Right forelimb (tissue), 1 donor: ENCODE results near the gene BOLA1.
A peak's percentile ranks its signal among the peaks of the same experiment; 100 is the strongest.
"Not testable (repeated sequence)": the region's sequence is repeated elsewhere in the genome, so short reads cannot be mapped to it uniquely, and the experiment has no call there.

Experiments
- DNase-seq: peaks from one replicate; pipeline ENCODE4 v3.0.0-alpha.2; 2018

Gene BOLA1

DNA sequence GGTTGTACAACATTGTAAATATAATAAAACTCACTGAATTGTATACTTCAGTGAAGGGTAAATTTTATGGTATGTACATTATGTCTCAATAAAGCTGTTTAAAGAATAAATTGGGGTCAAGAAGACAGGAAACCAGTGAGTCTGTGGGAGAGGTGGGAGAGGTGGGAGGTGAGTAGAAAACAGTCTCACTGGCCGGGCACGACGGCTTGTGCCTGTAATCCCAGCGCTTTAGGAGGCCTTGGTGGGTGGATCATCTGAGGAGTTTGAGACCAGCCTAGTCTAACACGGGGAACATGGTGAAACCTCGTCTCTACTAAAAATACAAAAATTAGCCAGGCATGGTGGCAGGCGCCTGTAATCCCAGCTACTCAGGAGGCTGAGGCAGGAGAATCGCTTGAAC lies 33.1 kb downstream of the BOLA1 start:
- no peak for DNase-seq

DNA sequence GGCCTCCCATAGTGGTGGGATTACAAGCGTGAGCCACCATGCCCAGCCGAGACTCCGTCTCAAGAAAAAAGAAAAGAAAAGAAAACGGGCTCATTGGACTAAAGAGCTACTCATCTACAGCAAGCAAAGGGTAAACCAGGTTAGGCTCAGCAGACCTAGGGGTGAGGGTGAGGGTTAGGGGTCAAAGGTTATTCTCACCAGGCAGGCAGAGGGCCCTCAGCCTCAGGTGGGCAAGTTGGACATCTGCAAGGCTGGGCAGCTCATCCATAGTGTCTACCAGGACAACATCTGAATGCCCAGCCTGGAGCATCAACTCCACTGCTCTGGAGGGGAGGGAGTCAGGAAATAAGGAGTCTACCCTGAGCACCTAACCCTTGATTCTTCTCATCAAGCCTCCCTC lies 33.8 kb downstream of the BOLA1 start:
- DNase-seq, result no peak

DNA sequence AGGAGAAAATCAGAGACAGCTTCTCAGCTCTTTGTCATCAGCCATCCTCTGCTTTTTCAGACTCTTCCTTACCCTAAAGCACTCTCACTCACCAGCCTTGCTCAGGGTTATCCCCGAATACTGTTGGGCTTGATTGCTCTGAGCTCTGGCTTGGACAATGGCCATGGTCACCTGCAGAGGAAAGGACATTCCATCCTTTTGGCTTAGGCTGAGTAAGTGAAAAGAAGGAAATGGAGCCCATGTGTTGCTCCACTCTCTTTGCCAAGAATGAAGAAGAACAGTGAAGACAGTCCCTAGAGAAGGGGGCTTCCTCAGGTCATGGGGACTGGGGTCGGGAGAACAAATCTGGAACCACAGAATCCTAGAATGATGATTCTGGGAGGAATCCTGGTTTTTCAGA lies 35.0 kb downstream of the BOLA1 start:
- DNase-seq, result no peak

DNA sequence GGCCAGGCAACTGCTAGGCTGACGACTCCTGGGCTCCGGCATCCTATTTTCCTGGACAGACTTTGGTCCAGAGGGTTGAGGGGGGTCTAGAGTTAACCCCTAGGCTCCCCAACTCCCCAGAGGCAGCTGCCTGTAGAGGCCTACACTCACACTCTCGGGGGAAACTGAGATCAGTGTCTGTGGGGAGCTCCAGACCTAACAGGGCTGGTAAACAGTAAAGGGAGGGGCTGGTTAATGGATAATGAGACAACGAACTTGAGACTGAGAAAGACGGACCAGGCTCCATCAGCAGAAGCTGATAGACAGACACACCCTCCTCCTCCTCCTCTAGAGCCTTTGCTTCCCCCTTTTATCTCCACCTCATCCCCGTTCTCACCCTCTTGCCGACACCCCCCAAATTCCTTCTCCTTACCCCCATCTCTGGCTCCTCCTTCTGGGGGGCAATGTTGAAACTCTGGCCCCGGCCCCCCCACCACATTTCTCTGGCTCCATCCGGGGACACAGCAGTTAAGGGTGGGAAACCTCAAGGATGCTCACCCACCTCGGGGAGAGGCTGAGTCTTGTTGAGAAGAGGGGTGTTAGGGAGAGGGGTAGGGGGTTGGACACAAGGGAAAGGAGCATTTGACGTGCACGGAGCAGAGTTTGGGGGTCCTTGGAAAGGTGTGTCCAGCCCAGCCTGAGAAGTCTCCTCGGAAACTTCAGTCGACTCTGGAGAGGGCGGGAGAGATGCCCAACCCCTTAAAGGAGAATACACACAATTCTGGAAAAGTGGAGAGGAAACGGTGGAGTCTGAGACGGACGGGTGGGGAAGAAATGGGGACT lies 37.0 kb downstream of the BOLA1 start, which contains the start of gene MTMR11:
TSS of gene MTMR11 (minus strand) at position 710 of the 822 bp plus-strand sequence. CDS start at position 478, 232 bp downstream.
- peak; percentile 76 for DNase-seq

DNA sequence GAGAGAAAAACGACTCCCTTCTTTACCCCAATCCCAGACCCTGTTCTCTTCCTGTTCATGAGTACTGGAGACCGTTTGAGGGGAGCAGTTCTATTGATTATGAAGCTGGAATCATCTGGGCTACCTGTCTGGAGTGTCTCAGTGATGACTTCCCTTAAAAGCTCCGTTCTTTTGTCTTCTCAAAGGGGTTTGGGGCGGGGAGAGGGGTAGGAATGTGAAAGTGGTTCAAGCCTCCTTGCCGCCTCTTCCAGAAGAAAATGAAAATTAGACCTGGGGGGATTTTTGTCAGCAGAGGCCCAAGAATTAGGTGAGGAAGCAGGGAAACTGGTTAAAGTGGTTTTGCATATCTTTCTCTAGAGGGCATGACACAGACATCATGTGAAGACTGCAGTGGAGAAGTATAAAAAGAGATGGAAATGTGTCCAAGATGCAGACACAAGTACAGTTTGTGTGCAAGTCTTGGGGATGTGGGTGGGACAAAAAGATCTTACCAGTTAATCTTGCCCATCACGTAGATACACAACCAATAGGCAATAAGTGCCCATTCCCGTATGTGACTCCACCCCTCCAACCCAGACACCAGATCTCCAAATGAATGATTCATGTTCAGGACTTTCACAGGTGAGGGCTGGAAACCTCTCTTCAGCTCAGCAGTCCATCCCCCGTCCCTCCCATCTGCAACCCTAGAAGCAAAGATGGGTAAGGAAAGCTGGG lies 37.8 kb downstream of the BOLA1 start:
- DNase-seq, result no peak

DNA sequence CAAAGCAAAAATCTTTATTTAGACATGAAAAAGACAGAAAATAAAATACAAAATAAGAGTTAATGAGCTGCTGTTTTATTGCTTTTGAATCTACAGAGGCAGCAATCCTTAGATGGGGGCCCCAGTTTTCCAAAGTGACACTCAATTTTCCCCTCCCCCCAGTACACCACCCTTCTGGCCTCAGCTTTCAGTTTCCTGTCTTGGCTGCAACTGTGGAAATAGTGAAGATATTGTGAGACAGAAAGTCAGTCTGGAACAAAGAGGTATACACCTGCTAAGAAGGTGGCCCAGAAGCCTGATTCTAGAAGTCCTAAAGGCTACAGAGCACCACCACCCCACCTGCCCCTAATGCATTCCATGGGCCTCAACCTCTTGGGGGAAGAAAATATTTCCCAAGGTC lies 38.4 kb downstream of the BOLA1 start:
- DNase-seq, result no peak

DNA sequence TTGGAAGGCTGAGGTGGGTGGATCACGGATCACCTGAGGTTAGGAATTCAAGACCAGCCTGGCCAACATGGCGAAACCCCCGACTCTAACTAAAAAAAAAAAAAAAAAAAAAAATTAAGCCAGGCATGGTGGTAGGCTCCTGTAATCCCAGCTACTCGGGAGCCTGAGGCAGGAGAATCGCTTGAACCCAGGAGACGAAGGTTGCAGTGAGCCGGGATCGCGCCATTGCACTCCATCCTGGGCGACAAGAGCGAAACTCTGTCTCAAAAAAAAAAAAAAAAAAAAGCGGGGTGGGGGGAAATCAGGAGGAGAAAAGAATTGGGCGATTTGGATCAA lies 39.3 kb downstream of the BOLA1 start:
- not testable (repeated sequence) for DNase-seq

DNA sequence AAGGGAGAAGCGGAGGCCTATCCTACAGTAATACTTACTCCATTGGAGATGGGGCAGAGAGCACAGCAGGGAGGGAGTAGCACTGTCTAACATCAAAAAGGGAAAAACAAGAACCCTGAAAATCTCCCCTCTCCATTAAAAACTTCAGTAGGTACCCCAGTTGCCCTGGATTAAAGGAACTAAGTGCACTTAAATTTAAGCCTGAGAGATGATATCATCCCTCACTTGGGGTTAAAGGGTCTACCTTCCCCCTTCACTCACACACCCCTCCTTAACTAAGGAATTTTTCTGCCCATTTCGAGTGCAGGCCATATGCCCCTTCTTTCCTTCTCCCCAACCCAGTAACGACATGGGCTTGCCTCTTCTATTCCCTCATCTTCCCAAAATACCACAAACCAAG lies 41.1 kb downstream of the BOLA1 start:
- DNase-seq, result no peak

DNA sequence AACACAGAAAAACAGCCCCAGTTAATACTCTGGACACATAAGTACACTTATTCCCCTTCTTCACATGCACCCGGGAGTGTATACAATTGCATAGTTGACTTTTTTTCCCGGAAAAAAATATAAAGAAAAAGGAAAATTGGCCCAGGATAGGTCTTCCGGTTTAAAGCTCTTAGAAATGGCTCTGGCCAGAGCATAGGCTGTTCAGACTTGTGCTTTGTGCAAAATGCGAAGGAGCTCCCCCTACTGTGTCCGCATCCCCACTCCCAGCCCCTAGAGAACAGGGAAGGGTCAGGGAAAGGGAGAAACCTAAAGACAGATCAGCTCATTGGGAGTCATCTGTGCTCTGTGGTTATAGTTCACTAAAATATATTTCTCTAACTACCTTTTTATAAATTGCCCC lies 42.8 kb downstream of the BOLA1 start:
- DNase-seq, result no peak

DNA sequence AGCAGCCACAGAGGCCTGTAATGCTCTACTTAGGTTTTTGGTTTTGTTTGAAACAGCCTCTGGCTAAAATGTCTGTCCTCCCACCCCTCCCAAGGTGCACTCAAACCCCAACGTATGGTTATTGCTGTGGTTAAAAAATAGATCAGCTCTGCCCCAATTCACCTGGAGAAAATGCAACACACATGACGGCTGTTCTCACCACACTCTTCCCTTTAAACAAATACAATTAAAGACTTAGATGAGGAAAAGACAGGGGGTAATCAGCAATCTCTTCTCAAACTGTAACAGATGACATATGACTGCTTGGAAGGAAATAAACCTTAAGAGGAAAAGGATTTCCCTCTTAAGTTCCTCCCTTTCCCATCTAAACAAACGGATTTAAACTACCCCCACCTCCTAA lies 43.5 kb downstream of the BOLA1 start:
- DNase-seq, result no peak

DNA sequence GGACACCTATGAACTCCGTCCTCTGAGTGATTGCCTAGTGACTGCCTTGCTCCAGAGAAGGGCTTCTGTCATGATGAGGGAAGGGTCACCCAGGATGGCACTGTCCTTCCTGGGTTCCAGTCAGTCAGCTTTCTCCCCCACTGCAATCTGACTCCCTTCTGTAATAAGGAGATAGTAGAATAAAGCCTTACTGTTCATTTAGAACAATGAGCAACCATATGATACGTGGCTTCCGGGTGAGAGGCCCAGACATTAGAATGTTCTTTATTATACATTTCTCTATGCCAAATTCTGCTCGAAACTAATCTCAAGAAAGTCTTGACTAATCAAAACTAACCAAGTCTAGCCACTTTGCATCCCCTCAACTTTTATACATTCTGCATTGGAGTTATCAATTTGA lies 45.8 kb downstream of the BOLA1 start:
- DNase-seq, result no peak

DNA sequence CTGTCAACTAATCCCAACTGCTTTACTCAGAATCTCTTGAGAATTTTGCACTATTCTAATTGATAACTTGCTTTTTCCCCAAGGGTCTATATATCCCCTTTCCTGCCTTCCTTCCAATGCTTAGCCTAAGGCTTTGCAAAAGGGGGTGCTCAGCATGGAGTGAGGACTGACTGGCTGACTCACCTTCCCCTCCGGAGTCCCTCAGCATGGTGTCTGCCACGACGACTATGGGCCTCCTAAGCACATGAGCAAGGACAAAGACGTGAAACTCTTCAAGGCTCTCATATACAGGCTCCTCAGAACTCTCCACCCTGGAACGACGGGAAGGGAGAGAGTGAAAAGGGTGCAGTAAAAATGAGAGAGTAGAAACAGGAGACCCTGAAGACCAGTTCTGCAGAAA lies 50.5 kb downstream of the BOLA1 start:
- DNase-seq, result no peak
